HepG2 (cell line): ENCODE measurements around the gene GCN1. TPM values are rescaled to one million over a fixed set of nuclear protein-coding genes. Genes with fewer than 3 reads are reported as not detected.
A peak's percentile ranks its signal among the peaks of the same experiment; 100 is the strongest.

Source experiments
- ATRX ChIP-seq: sonication (generic); formaldehyde crosslinking; IDR thresholded peaks from 2 replicates; pipeline ENCODE4 v1.4.0; 2020; ENCODE audit warnings: missing genetic modification reagents, borderline replicate concordance
- BCLAF1 ChIP-seq: fragments of 450-650 bp; IDR thresholded peaks from 2 replicates; pipeline ENCODE4 v1.6.1; 2017; ENCODE audit warnings: mild to moderate bottlenecking
- BORCS8-MEF2B ChIP-seq: sonication (generic); formaldehyde crosslinking; IDR thresholded peaks from 2 replicates; pipeline ENCODE4 v1.8.0; 2022; ENCODE audit warnings: mild to moderate bottlenecking, missing genetic modification reagents
- FOXK2 ChIP-seq: fragments of 450-650 bp; IDR thresholded peaks from 2 replicates; pipeline ENCODE4 v1.6.1; 2016
- FUBP1 ChIP-seq: sonication (generic); formaldehyde crosslinking; IDR thresholded peaks from 2 replicates; pipeline ENCODE4 v1.5.1; 2020; ENCODE audit warnings: missing genetic modification reagents, mild to moderate bottlenecking, borderline replicate concordance
- KLF12 ChIP-seq: sonication (generic); formaldehyde crosslinking; IDR thresholded peaks from 2 replicates; pipeline ENCODE4 v1.4.0; 2020; ENCODE audit warnings: missing genetic modification reagents, borderline replicate concordance
- MAFK ChIP-seq, 2 experiments: IDR thresholded peaks in 1 of 2; conservative IDR thresholded peaks in 1 of 2; 2 replicates each; pipeline ENCODE4 v1.6.1; 2011; ENCODE audit warnings: improper control_type of control experiment in 2 of 2, low read length in 2 of 2
- MIXL1 ChIP-seq: IDR thresholded peaks from 2 replicates; pipeline ENCODE4 v1.6.1; 2016
- MXI1 ChIP-seq: IDR thresholded peaks from 3 replicates; pipeline ENCODE4 v1.6.1; 2012; ENCODE audit warnings: low read depth, low read length, inconsistent platforms, borderline replicate concordance
- RNF2 ChIP-seq: fragments of 450-650 bp; conservative IDR thresholded peaks from 2 replicates; pipeline ENCODE4 v1.6.1; 2016; ENCODE audit warnings: low read depth
- SOX5 ChIP-seq: IDR thresholded peaks from 2 replicates; pipeline ENCODE4 v1.6.1; 2016; ENCODE audit warnings: borderline replicate concordance
- SRSF4 ChIP-seq: fragments of 200-400 bp; formaldehyde crosslinking; IDR thresholded peaks from one replicate; pipeline ENCODE4 v1.6.1; 2018; ENCODE audit warnings: mild to moderate bottlenecking, low read depth, low read length, moderate library complexity; ENCODE audit not compliant: poor library complexity, severe bottlenecking
- SRY ChIP-seq: sonication (generic); formaldehyde crosslinking; IDR thresholded peaks from 2 replicates; pipeline ENCODE4 v1.8.0; 2022; ENCODE audit warnings: mild to moderate bottlenecking, missing genetic modification reagents
- TOE1 ChIP-seq: sonication (generic); formaldehyde crosslinking; IDR thresholded peaks from 2 replicates; pipeline ENCODE4 v1.4.0; 2020; ENCODE audit warnings: mild to moderate bottlenecking, missing genetic modification reagents
- ZNF20 ChIP-seq: sonication (generic); formaldehyde crosslinking; IDR thresholded peaks from 2 replicates; pipeline ENCODE4 v1.4.0; 2020; ENCODE audit warnings: mild to moderate bottlenecking, moderate library complexity, missing genetic modification reagents
- ZNF343 ChIP-seq: sonication (generic); formaldehyde crosslinking; IDR thresholded peaks from 2 replicates; pipeline ENCODE4 v1.4.0; 2020; ENCODE audit warnings: mild to moderate bottlenecking, missing genetic modification reagents
- ZNF615 ChIP-seq: sonication (generic); formaldehyde crosslinking; IDR thresholded peaks from 2 replicates; pipeline ENCODE4 v1.5.0; 2020; ENCODE audit warnings: mild to moderate bottlenecking, missing genetic modification reagents, borderline replicate concordance
- ZNF770 ChIP-seq: sonication (generic); formaldehyde crosslinking; IDR thresholded peaks from 2 replicates; pipeline ENCODE4 v1.5.0; 2020; ENCODE audit warnings: mild to moderate bottlenecking, missing genetic modification reagents
- polyA plus RNA-seq, 8 experiments: library from polyadenylated mRNA; depleted of rRNA in 3 of 8; stranded (reverse) in 7 of 8; unstranded in 1 of 8; fragments of >200 nt; fragmentation: Illumina TruSeq in 4 of 8; extraction: Trizol in 4 of 8; gene quantifications; 2 replicates each; pipeline versions ENCODE4 v1.2.1 to v1.2.3, GENCODE V29; 2011 to 2016; ENCODE audit warnings: low read depth in 4 of 8, missing spikeins in 1 of 8, mixed read lengths in 1 of 8; ENCODE audit not compliant: insufficient read depth in 1 of 8
- total RNA-seq, 5 experiments: library from RNA; depleted of rRNA; stranded (reverse); fragments of >200 nt; fragmentation: Illumina TruSeq; extraction: Trizol; gene quantifications; 2 replicates each; pipeline ENCODE4 v1.2.3, GENCODE V29; 2016; ENCODE audit warnings: low read depth in 1 of 5
- TF ChIP-seq, protein P1 (sequence below): sonication (generic); formaldehyde crosslinking; IDR thresholded peaks from 2 replicates; pipeline ENCODE4 v1.4.0; 2020; ENCODE audit warnings: missing genetic modification reagents, borderline replicate concordance

GCN1 gene
- total and polyA plus RNA-seq, 2 of the 13 experiments (the other 11 are each of a cell fraction or from before 2014, with no cell fraction given) = 58.2 to 83.0 TPM

- TF ChIP-seq BCLAF1 = no peak
- peak; percentile 30; the same call in 1 of the 2 replicates for TF ChIP-seq SRY
- no peak for TF ChIP-seq ZNF20 (CRISPR knock-in tag)
- TF ChIP-seq, protein P1, sequence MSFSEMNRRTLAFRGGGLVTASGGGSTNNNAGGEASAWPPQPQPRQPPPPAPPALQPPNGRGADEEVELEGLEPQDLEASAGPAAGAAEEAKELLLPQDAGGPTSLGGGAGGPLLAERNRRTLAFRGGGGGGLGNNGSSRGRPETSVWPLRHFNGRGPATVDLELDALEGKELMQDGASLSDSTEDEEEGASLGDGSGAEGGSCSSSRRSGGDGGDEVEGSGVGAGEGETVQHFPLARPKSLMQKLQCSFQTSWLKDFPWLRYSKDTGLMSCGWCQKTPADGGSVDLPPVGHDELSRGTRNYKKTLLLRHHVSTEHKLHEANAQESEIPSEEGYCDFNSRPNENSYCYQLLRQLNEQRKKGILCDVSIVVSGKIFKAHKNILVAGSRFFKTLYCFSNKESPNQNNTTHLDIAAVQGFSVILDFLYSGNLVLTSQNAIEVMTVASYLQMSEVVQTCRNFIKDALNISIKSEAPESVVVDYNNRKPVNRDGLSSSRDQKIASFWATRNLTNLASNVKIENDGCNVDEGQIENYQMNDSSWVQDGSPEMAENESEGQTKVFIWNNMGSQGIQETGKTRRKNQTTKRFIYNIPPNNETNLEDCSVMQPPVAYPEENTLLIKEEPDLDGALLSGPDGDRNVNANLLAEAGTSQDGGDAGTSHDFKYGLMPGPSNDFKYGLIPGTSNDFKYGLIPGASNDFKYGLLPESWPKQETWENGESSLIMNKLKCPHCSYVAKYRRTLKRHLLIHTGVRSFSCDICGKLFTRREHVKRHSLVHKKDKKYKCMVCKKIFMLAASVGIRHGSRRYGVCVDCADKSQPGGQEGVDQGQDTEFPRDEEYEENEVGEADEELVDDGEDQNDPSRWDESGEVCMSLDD = peak; percentile 61; the same call in 1 of the 2 replicates
- no peak for TF ChIP-seq ZNF615 (CRISPR knock-in tag)
- no peak for TF ChIP-seq FOXK2
- peak; percentile 98; the same call in 2 of the 3 replicates for TF ChIP-seq MXI1
- peak; percentile 33; the same call in 1 of the 2 replicates for TF ChIP-seq RNF2
- TF ChIP-seq BORCS8-MEF2B (CRISPR knock-in tag) = no peak
- peak; percentile 86 for TF ChIP-seq MIXL1 (CRISPR knock-in tag)
- TF ChIP-seq SOX5 (CRISPR knock-in tag) = peak; percentile 78
- no peak for TF ChIP-seq TOE1 (CRISPR knock-in tag)
- TF ChIP-seq SRSF4 = no peak
- TF ChIP-seq KLF12 (CRISPR knock-in tag) = no peak
- TF ChIP-seq MAFK (conservative IDR thresholded peaks at IDR 0.05 in 1 of 2, IDR thresholded peaks at IDR 0.05 in 1 of 2; ENCODE audit: low read length in 2 of 2) = peak; percentile 90 to 98
- no peak; the same call in 1 of the 2 replicates for TF ChIP-seq ZNF343 (CRISPR knock-in tag)
- 0 out of 2 replicates have a peak, but pooled peaks have one; percentile 67 for TF ChIP-seq FUBP1
- TF ChIP-seq ATRX (CRISPR knock-in tag) = no peak
- peak; percentile 55; the same call in 1 of the 2 replicates for TF ChIP-seq ZNF770 (CRISPR knock-in tag)
Measured at GRCh38 chr12:120086801-120087621, 107.5 kb downstream of the GCN1 start (continued).
